Stimulated activated naive CD4-positive, alpha-beta T cell (primary cell): ENCODE results near the gene CMTR1.

ENCODE experiments used
- DNase-seq, 6 experiments: peaks; one replicate each; lab custom pipeline; 2025; lab: John Stamatoyannopoulos, UW

The CMTR1 gene

DNA sequence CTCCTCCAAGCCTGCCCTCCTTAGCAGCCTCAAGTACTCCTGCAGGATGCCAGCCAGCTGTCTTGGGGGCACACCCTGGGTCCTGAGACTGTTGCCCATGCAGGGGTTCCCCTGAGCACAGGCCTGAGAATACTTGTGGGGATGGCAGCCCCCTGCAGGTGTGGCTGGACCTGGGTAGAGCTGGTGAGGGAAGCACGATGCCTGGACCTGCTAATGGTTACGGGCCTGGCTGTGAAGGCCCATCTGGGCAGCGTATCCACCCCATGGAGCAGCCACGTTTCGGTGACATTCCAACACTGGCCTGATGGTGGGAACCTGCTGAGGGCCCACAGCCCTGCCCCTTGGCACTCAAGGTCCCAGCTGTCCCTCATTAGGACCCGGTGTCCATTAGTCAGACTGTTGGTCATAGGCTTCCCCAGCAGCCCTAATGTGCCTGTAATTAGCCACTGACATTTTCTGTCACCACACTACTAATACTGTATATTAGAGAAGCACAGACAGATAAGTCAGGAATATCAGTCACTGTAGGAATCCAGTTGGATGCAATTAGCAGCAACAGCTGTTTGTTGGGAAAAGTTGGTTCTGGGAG lies 46.3 kb downstream of the CMTR1 start:
- DNase-seq = no peak

- no peak for DNase-seq
Measured at GRCh38 chr6:37480118-37480736, 47.2 kb downstream of the CMTR1 start.

DNA sequence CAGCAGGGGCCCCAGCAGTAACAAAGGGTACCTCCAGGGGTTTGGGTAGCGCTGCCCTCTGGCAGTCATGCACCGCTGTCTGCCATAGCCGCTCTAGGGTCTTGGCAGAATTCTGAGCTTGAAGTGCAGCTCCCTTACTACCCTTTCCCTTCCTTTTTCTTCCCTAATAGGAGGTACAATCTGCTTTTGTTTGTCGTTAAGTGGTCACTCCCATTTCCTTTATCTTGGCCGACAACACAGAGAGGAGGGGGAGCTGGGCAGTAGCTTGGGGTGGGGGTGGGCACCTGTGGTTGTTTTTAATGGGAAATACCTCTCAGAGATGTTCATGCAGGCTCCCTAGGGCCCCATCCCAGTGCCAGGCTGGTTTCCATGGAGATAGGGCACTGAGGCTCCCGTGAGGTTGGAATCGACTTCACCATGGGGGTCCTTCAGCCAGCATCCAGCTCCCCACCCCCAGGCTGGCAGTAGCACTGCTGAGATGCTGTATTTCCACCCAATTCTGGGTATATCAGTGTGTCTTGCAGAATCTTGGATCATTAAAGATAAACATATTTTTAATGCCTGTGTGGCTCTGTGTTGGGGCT lies 48.0 kb downstream of the CMTR1 start:
- no peak for DNase-seq

- DNase-seq = no peak
Measured at GRCh38 chr6:37481711-37482605, 48.9 kb downstream of the CMTR1 start.

- DNase-seq = no peak
Measured at GRCh38 chr6:37482606-37483251, 49.7 kb downstream of the CMTR1 start.

- DNase-seq = peak in 1 of 6 experiments; percentile 12
Measured at GRCh38 chr6:37483252-37483901, 50.4 kb downstream of the CMTR1 start.

- DNase-seq = peak; percentile 42 to 81 (median 72)
Measured at GRCh38 chr6:37483917-37484785, 51.1 kb downstream of the CMTR1 start.

DNA sequence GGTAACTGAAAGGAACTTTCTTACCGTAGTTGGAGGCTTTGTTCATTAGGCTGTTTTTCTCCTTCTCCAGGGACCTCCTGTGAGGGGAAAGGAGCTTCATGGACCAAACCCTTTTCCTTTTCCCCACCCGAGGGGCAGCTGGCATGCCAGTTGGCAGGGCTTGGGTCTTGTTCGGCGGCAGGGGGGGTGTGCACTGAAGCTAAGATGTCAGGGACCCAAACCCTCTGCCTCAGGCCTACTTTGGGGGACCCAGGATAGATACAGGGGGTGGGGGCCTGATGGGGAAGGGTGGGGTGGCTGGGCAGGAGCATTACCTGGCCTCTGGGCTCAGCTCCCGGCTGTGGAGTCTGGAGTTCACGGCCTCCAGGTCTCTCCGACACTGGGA lies 51.8 kb downstream of the CMTR1 start:
- no peak for DNase-seq

GRCh38 chr6:37485291-37485702 lies 52.3 kb downstream of the CMTR1 start:
- DNase-seq = no peak

GRCh38 chr6:37486121-37486839 lies 53.3 kb downstream of the CMTR1 start:
- DNase-seq = no peak

DNA sequence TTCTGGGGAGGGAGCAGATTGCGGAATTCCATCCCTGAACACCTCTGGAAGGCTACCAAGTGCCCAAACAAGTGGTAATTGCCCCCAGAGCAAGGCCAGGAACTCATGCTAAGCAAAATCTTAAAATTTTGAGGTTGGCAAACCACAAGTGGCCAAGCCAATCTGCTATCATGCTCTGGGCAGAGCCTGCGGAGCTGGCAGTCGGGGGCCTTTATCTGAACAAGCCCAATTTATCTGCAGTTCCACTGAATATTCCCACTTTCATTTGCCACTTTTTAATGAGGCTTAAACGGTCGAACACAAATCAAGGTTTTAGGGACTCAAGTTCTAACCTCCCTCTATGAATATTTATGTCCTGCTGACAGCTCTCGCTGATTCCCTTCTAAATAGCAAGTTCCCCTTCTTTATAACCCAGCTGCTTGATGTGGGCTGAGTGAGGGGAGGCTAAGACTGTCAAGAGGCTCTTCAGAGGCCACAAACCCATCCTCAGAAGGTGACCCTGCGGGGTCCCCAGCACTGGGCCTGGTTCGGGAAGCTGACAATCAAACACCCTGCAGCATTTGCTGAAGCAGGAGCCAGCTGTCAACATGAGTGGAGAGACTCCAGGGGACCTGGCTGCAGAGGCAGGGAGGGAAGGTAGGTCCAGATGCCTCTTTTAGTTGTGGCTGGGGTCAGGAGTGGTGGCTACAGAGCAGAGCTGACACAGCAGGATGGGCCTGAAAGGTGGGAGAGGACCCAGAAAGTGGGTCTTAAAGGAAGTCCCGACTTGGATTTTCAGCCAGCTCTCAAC lies 54.8 kb downstream of the CMTR1 start:
- no peak for DNase-seq

DNA sequence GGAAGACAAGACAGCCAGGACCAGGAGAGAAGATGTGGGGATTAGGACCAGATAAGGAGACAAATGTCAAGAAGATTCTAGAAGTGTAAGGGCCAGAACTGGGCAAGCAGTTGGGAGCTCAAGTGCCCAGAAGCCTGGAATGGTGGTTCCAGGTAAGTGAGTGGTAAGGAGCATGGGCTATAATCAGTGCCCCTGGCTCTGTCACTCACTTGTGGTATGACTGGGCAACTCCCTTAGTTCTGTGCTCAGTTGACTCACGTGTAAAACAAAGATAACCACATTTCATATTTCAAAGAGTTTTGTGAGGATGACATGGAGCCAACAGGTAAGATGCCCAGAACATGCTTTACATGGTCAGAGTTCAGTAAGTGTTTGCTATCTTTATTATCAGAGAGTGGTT lies 55.5 kb downstream of the CMTR1 start:
- DNase-seq = no peak

DNA sequence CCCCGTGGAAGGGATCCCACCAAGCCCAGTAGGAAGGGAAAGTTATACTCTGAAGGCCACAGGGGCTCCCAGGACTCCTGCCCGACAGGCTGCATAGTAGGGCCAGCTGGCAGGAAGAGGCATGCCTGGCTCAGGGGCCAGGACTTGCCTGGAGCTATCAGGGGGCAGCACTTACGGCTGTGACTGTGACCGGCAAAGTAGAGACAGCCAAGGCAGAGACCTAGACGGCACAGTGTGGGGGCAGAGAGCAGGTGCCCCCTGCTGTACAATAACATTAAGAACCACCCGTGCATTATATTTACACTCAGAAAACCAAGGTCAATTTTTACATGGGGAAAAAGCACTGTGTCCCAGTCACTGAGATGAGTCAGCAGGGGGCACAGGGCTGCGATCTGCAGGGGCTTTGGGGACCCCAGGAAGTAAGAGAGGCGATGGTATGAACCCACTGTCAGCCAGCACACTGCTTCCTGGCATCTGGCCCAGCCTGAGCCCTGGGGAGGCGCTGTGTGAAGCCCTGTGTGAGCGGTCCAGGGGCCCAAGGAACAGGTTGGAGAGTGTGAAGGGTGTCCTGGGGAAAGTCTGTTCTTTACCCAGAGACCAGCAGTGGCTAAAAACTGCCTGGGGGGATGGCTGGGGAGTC lies 56.8 kb downstream of the CMTR1 start:
- DNase-seq = no peak

DNA sequence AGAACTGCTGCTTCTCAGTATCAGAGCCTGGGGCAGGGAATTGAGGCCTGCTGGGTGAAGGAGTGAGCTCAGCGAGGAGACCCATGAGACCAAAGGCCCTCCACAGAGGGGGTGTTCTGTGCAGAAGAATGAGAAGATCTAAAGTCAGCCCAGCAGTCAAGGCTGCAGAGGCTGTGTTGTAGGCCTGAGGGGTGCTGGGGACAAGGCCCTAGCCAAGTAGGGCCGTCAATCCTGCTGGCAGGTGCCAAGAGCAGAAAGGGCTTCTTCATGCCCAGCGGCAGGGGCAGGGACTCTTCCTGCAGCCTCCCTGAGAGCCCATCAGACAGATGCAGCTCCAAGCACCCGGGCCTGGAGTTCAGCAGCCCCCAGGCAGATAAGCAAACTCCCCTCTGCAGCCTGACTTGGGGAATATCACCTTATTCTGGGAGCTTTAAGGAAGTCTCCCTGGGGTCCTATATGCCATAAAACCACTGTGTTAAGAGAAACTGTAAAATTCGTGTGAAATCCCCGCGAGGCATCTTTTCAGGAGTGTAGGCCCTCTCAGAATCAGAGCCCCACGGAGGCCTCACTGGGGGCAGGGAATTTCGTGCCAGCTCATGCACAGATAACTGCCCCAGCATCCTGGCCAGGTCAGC lies 57.6 kb downstream of the CMTR1 start:
- no peak for DNase-seq

DNA sequence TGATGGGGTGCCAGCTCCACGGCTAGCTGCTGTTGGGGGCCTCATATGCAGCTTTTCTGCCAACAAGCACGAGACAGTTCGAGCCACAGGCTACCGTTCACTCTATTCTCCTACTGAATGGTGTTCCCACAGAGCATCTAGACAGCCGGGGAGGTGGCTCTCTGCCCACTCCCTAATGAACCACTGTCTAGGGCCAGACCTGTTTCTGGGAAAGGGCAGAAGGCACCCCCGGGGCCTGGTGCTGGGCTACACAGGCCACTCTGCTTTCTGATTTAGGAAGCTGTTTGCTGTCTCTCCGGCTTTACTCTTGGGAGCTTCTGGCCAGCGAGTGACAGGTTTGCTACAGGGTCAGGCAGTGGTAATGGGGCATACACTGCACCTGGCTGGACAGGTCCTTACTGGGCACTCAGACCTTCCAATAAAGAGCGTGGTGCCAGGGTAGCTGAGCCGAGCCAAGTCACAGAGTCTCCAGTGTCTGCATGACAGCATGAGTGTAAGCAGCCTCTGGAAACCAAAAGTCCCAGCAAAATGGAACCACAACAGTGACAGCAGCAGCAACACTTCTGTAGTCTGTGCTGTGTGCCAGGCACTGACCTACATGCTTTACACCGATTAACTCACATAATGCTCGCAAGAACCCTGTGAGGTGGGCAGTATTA lies 58.3 kb downstream of the CMTR1 start:
- no peak for DNase-seq

DNA sequence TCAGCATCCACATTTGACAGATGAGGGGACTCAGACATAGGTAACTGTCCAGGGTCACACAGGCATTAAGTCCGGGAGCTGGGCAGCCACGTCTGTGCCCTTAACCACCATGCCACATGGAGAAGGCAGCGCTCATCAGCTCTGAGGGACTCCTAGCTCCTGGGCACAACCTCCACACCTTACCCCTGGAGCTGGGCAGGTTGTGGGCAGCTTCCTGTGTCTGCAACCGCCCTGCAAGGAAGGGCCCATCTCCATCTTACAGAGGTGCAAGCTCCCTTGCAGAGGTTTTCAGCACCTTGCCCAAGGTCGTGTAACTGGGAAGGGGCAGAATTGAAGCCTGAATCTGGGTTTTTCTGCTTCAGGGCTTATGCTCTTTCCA lies 58.8 kb downstream of the CMTR1 start:
- DNase-seq = no peak

GRCh38 chr6:37492236-37492972 lies 59.4 kb downstream of the CMTR1 start:
- no peak for DNase-seq
